Mammary epithelial cell (primary cell): ENCODE measurements around the gene TRABD2B.

Experiments used
- CTCF ChIP-seq, 2 donors: IDR thresholded peaks in 1 of 2; conservative IDR thresholded peaks in 1 of 2; 2 replicates each; pipeline ENCODE4 v1.5.1; 2011 to 2012; ENCODE audit warnings: inconsistent platforms in 2 of 2, low read length in 2 of 2, mild to moderate bottlenecking in 2 of 2, control low read depth in 1 of 2, low read depth in 1 of 2; ENCODE audit not compliant: insufficient read depth in 1 of 2; ENCODE audit errors: extremely low read depth in 1 of 2
- EZH2 ChIP-seq: IDR thresholded peaks from 2 replicates; pipeline ENCODE4 v1.6.1; 2012; ENCODE audit warnings: low read length, inconsistent platforms, borderline replicate concordance

GRCh38 chr1:47919113-47919833 lies 77.9 kb downstream of the TRABD2B start:
- TF ChIP-seq CTCF (conservative IDR thresholded peaks at IDR 0.05 in 1 of 2, IDR thresholded peaks at IDR 0.05 in 1 of 2; ENCODE audit: extremely low read depth in 1 of 2, insufficient read depth in 1 of 2, low read depth in 1 of 2, low read length in 2 of 2) (no peak), EZH2 (no peak)
